Upper lobe of right lung (tissue), 1 donor: Measurements from ENCODE around the gene NDUFAF2. TPM values are rescaled to one million over a fixed set of nuclear protein-coding genes. Genes with fewer than 3 reads are reported as not detected.

Experiments
- ATAC-seq: fragments of 200-7000 bp; cut with Tn5 transposase; one replicate; pipeline ENCODE4 v1.9.1; 2020; ENCODE audit warnings: mild to moderate bottlenecking, moderate library complexity
- DNase-seq: peaks from one replicate; pipeline ENCODE4 v3.0.0-alpha.2; 2020
- H3K27ac ChIP-seq: fragments of 200-600 bp; one replicate; pipeline ENCODE4 v1.8.0; 2022
- H3K27me3 ChIP-seq: fragments of 200-600 bp; one replicate; pipeline ENCODE4 v1.8.0; 2022; ENCODE audit warnings: mild to moderate bottlenecking
- H3K36me3 ChIP-seq: fragments of 200-600 bp; one replicate; pipeline ENCODE4 v1.8.0; 2022
- H3K4me1 ChIP-seq: fragments of 200-600 bp; one replicate; pipeline ENCODE4 v1.8.0; 2022
- H3K4me3 ChIP-seq: fragments of 200-600 bp; one replicate; pipeline ENCODE4 v1.8.0; 2022; ENCODE audit warnings: mild to moderate bottlenecking
- H3K9me3 ChIP-seq: fragments of 200-600 bp; one replicate; pipeline ENCODE4 v1.8.0; 2022
- intact Hi-C: fragments of 100-400 bp; cut with DNase I; formaldehyde crosslinking; loops from one replicate; pipeline ENCODE4 v1.11.0; 2022
- total RNA-seq: library from RNA; stranded (reverse); fragmentation: NEBNext Ultra II Directional; extraction: Animal tissue kit (Norgen Biotek cat#: 25700); gene quantifications from one replicate; pipeline ENCODE4 v1.2.1, GENCODE V29; 2021
- TF ChIP-seq, protein P1 (sequence below): fragments of 200-600 bp; IDR thresholded peaks from one replicate; pipeline ENCODE4 v1.8.0; 2022; ENCODE audit warnings: antibody characterized with exemption
- donor health status: DM: no; HTN: yes; CAD: no; lungs with severe emphysema.

NDUFAF2 gene
- total RNA-seq, 1 donor from 2014 or later: 17.9 TPM

DNA sequence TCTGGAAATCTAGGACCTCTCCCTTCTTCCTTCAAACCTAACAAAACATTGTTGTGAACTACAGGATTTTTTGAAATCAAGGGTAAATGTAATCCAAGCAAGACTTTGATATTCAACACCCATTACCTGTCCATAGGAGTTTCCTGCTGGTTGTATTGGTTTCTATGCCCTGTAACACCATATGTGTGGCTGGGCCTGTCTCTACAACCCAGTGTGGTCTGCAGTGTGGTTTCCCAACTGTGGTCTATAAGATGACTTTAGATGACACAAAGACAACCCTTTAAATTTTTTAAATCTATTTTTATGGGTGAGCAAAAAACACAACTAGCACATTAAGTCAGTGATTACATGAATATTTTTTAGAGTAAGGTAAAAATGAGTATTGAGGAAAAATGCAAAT, 124.1 kb downstream of the NDUFAF2 start:
- TF ChIP-seq, protein P1, sequence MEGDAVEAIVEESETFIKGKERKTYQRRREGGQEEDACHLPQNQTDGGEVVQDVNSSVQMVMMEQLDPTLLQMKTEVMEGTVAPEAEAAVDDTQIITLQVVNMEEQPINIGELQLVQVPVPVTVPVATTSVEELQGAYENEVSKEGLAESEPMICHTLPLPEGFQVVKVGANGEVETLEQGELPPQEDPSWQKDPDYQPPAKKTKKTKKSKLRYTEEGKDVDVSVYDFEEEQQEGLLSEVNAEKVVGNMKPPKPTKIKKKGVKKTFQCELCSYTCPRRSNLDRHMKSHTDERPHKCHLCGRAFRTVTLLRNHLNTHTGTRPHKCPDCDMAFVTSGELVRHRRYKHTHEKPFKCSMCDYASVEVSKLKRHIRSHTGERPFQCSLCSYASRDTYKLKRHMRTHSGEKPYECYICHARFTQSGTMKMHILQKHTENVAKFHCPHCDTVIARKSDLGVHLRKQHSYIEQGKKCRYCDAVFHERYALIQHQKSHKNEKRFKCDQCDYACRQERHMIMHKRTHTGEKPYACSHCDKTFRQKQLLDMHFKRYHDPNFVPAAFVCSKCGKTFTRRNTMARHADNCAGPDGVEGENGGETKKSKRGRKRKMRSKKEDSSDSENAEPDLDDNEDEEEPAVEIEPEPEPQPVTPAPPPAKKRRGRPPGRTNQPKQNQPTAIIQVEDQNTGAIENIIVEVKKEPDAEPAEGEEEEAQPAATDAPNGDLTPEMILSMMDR: no peak
- H3K4me1 ChIP-seq: no peaks in the 10 kb centered on the region
- no peak overlapping the region for H3K27ac ChIP-seq
- intact Hi-C loops: no loop called here
- no peaks in the 10 kb centered on the region for H3K9me3 ChIP-seq
- H3K27me3 ChIP-seq: no peaks in the 10 kb centered on the region
- H3K4me3 ChIP-seq: no peak overlapping the region
- ATAC-seq (no peak), DNase-seq (no peak)
- H3K36me3 ChIP-seq: no peaks in the 10 kb centered on the region

- TF ChIP-seq, protein P1: no peak
- intact Hi-C loops: no loop called here
- Histone ChIP-seq H3K4me3 (no peak overlapping the region), H3K27me3 (no peaks in the 10 kb centered on the region), H3K36me3 (no peaks in the 10 kb centered on the region), H3K27ac (no peak overlapping the region), H3K9me3 (no peaks in the 10 kb centered on the region), H3K4me1 (no peaks in the 10 kb centered on the region)
- no peak for ATAC-seq
- no peak for DNase-seq
Measured at GRCh38 chr5:61071526-61071925, 126.5 kb downstream of the NDUFAF2 start.

- Histone ChIP-seq H3K4me1 (no peaks in the 10 kb centered on the region), H3K27ac (no peak overlapping the region), H3K36me3 (no peaks in the 10 kb centered on the region), H3K9me3 (no peaks in the 10 kb centered on the region), H3K4me3 (no peak overlapping the region), H3K27me3 (no peaks in the 10 kb centered on the region)
- ATAC-seq (peak; percentile 29), DNase-seq (no peak)
- TF ChIP-seq, protein P1: no peak
- intact Hi-C loops: no loop called here
Measured at GRCh38 chr5:61076626-61077025, 131.6 kb downstream of the NDUFAF2 start.

DNA sequence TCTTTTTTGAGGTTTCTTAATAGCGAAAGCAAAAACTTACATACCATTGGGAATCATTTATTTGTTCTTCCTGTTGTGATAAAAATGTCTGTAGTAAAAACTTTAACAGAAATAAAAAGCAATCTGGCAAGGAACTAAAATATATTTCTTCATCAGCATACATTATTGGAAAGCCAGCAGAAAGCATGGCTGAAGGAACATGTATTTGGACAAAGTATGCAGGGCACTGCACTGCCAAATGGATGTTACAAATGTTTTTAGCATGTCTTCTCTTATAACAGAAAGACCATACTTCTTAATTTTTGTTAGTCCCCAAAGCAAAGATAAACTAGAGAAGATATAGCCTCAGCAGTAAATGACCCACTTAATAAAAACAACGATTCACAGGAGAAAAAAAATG, 136.7 kb downstream of the NDUFAF2 start:
- Histone ChIP-seq H3K27ac (no peak overlapping the region), H3K9me3 (no peaks in the 10 kb centered on the region), H3K36me3 (no peaks in the 10 kb centered on the region), H3K27me3 (no peaks in the 10 kb centered on the region), H3K4me3 (no peak overlapping the region), H3K4me1 (no peaks in the 10 kb centered on the region)
- DNase-seq (no peak), ATAC-seq (no peak)
- intact Hi-C loops: no loop called here
- TF ChIP-seq, protein P1: no peak

DNA sequence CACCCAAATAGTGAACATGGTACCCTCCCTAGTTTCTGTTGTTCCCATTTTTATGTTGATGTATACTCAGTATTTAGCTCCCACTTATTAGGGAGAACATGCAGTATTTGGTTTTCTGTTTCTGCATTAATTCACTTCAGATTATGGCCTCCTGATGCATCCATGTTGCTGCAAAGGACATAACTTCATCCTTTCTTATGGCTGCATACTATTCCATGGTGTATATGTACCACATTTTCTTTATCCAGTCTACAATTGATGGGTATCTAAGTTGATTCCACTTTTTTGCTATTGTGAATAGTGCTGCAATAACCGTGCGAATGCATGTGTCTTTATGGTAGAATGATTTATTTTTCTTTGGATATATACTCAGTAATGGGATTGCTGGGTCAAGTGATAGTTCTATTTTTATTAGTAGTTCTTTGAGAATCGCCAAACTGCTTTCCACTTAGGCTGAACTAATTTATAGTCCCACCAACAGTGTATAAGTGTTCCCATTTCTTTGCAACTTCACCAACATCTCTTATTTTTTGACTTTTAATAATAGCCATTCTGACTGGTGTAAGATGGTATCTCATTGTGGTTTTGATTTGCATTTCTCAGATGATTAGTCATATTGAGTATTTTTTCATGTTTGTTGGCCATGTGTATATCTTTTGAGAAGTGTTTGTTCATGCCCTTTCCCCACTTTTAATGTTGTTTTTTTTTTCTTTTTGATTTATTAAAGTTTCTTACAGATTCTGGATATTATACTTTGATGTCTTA, 137.7 kb downstream of the NDUFAF2 start:
- H3K27me3 ChIP-seq: no peaks in the 10 kb centered on the region
- TF ChIP-seq, protein P1: no peak
- DNase-seq: no peak

More for the DNA sequence above, 137.7 kb downstream of the NDUFAF2 start:
- ATAC-seq: no peak
- no peaks in the 10 kb centered on the region for H3K36me3 ChIP-seq
- no peaks in the 10 kb centered on the region for H3K9me3 ChIP-seq
- no peaks in the 10 kb centered on the region for H3K4me1 ChIP-seq
- H3K4me3 ChIP-seq: no peak overlapping the region
- H3K27ac ChIP-seq: no peak overlapping the region
- intact Hi-C loops: no loop called here
